ENCODE results near the gene RIPK4.

The RIPK4 gene

GRCh38 chr21:41769111-41769510, 2.3 kb upstream of the RIPK4 start:
- no peak for DNase-seq (ENCODE audit: low spot score)

GRCh38 chr21:41768437-41769042, 1.7 kb upstream of the RIPK4 start:
- DNase-seq (ENCODE audit: low spot score), result peak; percentile 68

- DNase-seq (ENCODE audit: low spot score), result peak; percentile 33
Observed at GRCh38 chr21:41767606-41768436, 969 bp upstream of the RIPK4 start.

- DNase-seq (ENCODE audit: low spot score), result no peak
Observed at GRCh38 chr21:41765973-41766882, 624 bp downstream of the RIPK4 start.

GRCh38 chr21:41765420-41765821, 1.4 kb downstream of the RIPK4 start:
- no peak for DNase-seq (ENCODE audit: low spot score)

- no peak for DNase-seq (ENCODE audit: low spot score)
Observed at GRCh38 chr21:41764558-41765419, 2.1 kb downstream of the RIPK4 start.

- DNase-seq (ENCODE audit: low spot score), result no peak
Observed at GRCh38 chr21:41763996-41764395, 2.9 kb downstream of the RIPK4 start.

- DNase-seq (ENCODE audit: low spot score), result no peak
Observed at GRCh38 chr21:41763398-41763931, 3.4 kb downstream of the RIPK4 start.

- DNase-seq (ENCODE audit: low spot score), result no peak
Observed at GRCh38 chr21:41762753-41763152, 4.1 kb downstream of the RIPK4 start.

- DNase-seq (ENCODE audit: low spot score), result no peak
Observed at GRCh38 chr21:41761934-41762635, 4.8 kb downstream of the RIPK4 start.

- no peak for DNase-seq (ENCODE audit: low spot score)
Observed at GRCh38 chr21:41761211-41761933, 5.5 kb downstream of the RIPK4 start.

GRCh38 chr21:41760411-41760810, 6.4 kb downstream of the RIPK4 start:
- no peak for DNase-seq (ENCODE audit: low spot score)

- no peak for DNase-seq (ENCODE audit: low spot score)
Observed at GRCh38 chr21:41759926-41760325, 6.9 kb downstream of the RIPK4 start.

- DNase-seq (ENCODE audit: low spot score), result no peak
Observed at GRCh38 chr21:41759214-41759840, 7.5 kb downstream of the RIPK4 start.

- DNase-seq (ENCODE audit: low spot score), result no peak
Observed at GRCh38 chr21:41758550-41758949, 8.3 kb downstream of the RIPK4 start.

GRCh38 chr21:41755934-41756773, 10.7 kb downstream of the RIPK4 start:
- no peak for DNase-seq (ENCODE audit: low spot score)

- DNase-seq (ENCODE audit: low spot score), result no peak
Observed at GRCh38 chr21:41755258-41755933, 11.5 kb downstream of the RIPK4 start.

- no peak for DNase-seq (ENCODE audit: low spot score)
Observed at GRCh38 chr21:41754479-41754891, 12.4 kb downstream of the RIPK4 start.
